OCI-LY3 (cell line): ENCODE data around the gene HS1BP3.

Experiments used
- EZH2phosphoT487 ChIP-seq: fragments of 200-600 bp; shearing (Covaris generic); IDR thresholded peaks from 2 replicates; pipeline ENCODE4 v1.6.1; 2018; ENCODE audit warnings: antibody characterized with exemption, mixed run types, low read depth
- TF ChIP-seq, protein P1 (sequence below): fragments of 200-600, 300-600 bp; sonication (generic); IDR thresholded peaks from 2 replicates; pipeline ENCODE4 v1.5.1; 2014; ENCODE audit warnings: antibody characterized with exemption, low read length, low read depth

DNA sequence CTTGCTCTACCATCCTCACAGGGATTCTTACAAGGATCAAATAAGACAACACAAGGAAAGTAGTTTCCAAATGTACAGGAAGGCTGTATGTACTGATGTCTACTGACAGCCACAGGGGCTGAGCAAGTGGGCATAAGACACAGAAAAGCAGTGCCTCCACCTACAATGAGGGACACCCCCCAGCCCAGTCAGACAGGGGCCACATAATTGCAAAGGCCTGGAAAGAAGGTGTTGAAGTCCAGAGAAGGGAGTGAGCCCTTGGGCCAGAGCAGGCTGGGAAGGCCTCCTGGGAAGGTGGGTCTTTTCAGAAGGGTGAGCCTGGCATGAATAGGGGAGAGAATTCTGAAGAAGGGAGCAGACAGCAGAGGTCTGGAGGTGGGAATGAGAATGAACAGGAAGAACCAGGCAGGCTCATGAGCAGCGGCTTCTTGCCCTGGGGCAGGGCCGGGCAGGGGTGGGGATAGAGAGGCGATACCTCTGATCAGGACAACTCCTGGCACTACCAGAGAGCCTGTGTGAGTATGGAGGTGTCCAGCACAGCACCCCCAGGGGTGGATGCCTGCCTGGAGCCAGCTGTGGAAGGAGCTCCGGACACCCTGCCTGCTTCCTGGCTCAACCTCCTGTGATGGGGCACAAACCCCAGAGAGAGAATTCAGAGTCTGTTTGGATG, 30.1 kb downstream of the HS1BP3 start:
- TF ChIP-seq, protein P1, sequence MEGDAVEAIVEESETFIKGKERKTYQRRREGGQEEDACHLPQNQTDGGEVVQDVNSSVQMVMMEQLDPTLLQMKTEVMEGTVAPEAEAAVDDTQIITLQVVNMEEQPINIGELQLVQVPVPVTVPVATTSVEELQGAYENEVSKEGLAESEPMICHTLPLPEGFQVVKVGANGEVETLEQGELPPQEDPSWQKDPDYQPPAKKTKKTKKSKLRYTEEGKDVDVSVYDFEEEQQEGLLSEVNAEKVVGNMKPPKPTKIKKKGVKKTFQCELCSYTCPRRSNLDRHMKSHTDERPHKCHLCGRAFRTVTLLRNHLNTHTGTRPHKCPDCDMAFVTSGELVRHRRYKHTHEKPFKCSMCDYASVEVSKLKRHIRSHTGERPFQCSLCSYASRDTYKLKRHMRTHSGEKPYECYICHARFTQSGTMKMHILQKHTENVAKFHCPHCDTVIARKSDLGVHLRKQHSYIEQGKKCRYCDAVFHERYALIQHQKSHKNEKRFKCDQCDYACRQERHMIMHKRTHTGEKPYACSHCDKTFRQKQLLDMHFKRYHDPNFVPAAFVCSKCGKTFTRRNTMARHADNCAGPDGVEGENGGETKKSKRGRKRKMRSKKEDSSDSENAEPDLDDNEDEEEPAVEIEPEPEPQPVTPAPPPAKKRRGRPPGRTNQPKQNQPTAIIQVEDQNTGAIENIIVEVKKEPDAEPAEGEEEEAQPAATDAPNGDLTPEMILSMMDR, result no peak
- TF ChIP-seq EZH2phosphoT487, result no peak
